H1 (cell line): ENCODE measurements around the gene LARP1. TPM values are rescaled to one million over a fixed set of nuclear protein-coding genes. Genes with fewer than 3 reads are reported as not detected.

Source experiments
- CTCF ChIA-PET: fragments of 300-600 bp; sonication (Branson Sonifier 250); formaldehyde crosslinking; loops from one replicate; lab custom pipeline; 2021; ENCODE audit not compliant: partially characterized antibody; lab: Charles Lee
- POLR2A ChIA-PET: fragments of 300-600 bp; sonication (Branson Sonifier 250); formaldehyde crosslinking; loops from one replicate; lab custom pipeline; 2021; ENCODE audit warnings: inconsistent platforms; ENCODE audit not compliant: partially characterized antibody; lab: Charles Lee
- DNase-seq, 2 experiments: peaks; one replicate each; pipeline versions ENCODE4 v3.0.0 to v3.0.0-alpha.2; 2010 to 2022; ENCODE audit warnings: low spot score in 2 of 2, low read depth in 1 of 2, mixed read lengths in 1 of 2
- FAIRE-seq: peaks from 2 replicates; lab custom pipeline; 2011; peaks lifted over from hg19 to GRCh38; lab: Jason Lieb, UNC
- H2AFZ ChIP-seq: 2 replicates; pipeline ENCODE4 v1.8.1; 2012; ENCODE audit warnings: low read length, inconsistent platforms
- H2AK5ac ChIP-seq: 2 replicates; pipeline ENCODE4 v1.6.1; 2013; ENCODE audit warnings: low read depth, low read length
- H2BK120ac ChIP-seq: replicated peaks from 2 replicates; pipeline ENCODE3; 2013; ENCODE audit warnings: low read depth, low read length, inconsistent platforms
- H2BK12ac ChIP-seq: 2 replicates; pipeline ENCODE4 v1.6.1; 2013; ENCODE audit warnings: low read depth, low read length
- H2BK15ac ChIP-seq: 2 replicates; pipeline ENCODE4 v1.6.1; 2013; ENCODE audit warnings: low read length
- H2BK20ac ChIP-seq: 2 replicates; pipeline ENCODE4 v1.6.1; 2013; ENCODE audit warnings: low read length
- H2BK5ac ChIP-seq: 2 replicates; pipeline ENCODE4 v1.6.1; 2013; ENCODE audit warnings: low read depth, low read length
- H3K14ac ChIP-seq: 2 replicates; pipeline ENCODE4 v1.6.1; 2013; ENCODE audit warnings: inconsistent platforms; ENCODE audit not compliant: insufficient read length
- H3K18ac ChIP-seq: 2 replicates; pipeline ENCODE4 v1.6.1; 2013; ENCODE audit warnings: low read length; ENCODE audit errors: extremely low read depth
- H3K23ac ChIP-seq: 2 replicates; pipeline ENCODE4 v1.6.1; 2013; ENCODE audit warnings: inconsistent platforms; ENCODE audit not compliant: insufficient read length
- H3K23me2 ChIP-seq: 2 replicates; pipeline ENCODE4 v1.6.1; 2013; ENCODE audit warnings: low read depth, low read length
- H3K27ac ChIP-seq: 2 replicates; pipeline ENCODE4 v1.6.1; 2011; ENCODE audit warnings: low read depth, low read length, inconsistent platforms
- H3K27me3 ChIP-seq, 4 experiments: replicated peaks in 1 of 4; 1 replicate in 1 of 4; 2 replicates in 3 of 4; pipeline versions ENCODE4 v1.6.1 to v1.8.1; 2011 to 2013; ENCODE audit warnings: low read length in 3 of 4, mild to moderate bottlenecking in 3 of 4, inconsistent platforms in 2 of 4, mixed read lengths in 2 of 4, moderate library complexity in 1 of 4; ENCODE audit not compliant: control insufficient read depth in 3 of 4, insufficient read depth in 3 of 4; ENCODE audit errors: extremely low read depth in 1 of 4
- H3K36me3 ChIP-seq, 4 experiments: 2 replicates each; pipeline versions ENCODE4 v1.6.1 to v1.8.1; 2011 to 2013; ENCODE audit warnings: mild to moderate bottlenecking in 4 of 4, low read length in 3 of 4, moderate library complexity in 2 of 4, control low read depth in 1 of 4, inconsistent platforms in 1 of 4; ENCODE audit not compliant: insufficient read depth in 4 of 4, control insufficient read depth in 2 of 4
- H3K4ac ChIP-seq: replicated peaks from 2 replicates; pipeline ENCODE3; 2013; ENCODE audit warnings: low read length, low read depth, mixed read lengths, inconsistent platforms; ENCODE audit not compliant: insufficient read length
- H3K4me1 ChIP-seq, 4 experiments: replicated peaks in 1 of 4; 1 replicate in 1 of 4; 2 replicates in 3 of 4; pipeline versions ENCODE4 v1.6.1 to v1.8.1; 2011 to 2013; ENCODE audit warnings: low read length in 3 of 4, inconsistent platforms in 2 of 4, mixed read lengths in 1 of 4; ENCODE audit not compliant: insufficient read depth in 4 of 4, control insufficient read depth in 3 of 4
- H3K4me2 ChIP-seq, 2 experiments: 2 replicates each; pipeline versions ENCODE4 v1.6.1 to v1.8.1; 2011 to 2013; ENCODE audit warnings: low read depth in 2 of 2, low read length in 2 of 2, control low read depth in 1 of 2, inconsistent platforms in 1 of 2, mild to moderate bottlenecking in 1 of 2; ENCODE audit not compliant: insufficient read depth in 1 of 2
- H3K4me3 ChIP-seq, 4 experiments: fragments of 200-600, 300-600 bp in 1 of 4; sonication (generic), shearing (Covaris generic), sonication (Bioruptor Twin) in 1 of 4; 2 replicates each; pipeline versions ENCODE4 v1.5.1 to v1.8.1; 2011 to 2016; ENCODE audit warnings: low read length in 4 of 4, low read depth in 3 of 4, control low read depth in 2 of 4, inconsistent platforms in 2 of 4, mild to moderate bottlenecking in 2 of 4, mixed read lengths in 1 of 4, moderate library complexity in 1 of 4; ENCODE audit not compliant: insufficient read depth in 2 of 4; ENCODE audit errors: extremely low read depth in 1 of 4
- H3K56ac ChIP-seq: replicated peaks from 2 replicates; pipeline ENCODE3; 2013; ENCODE audit warnings: low read depth, mild to moderate bottlenecking, mixed read lengths, low read length, inconsistent platforms; ENCODE audit not compliant: insufficient read length
- H3K79me1 ChIP-seq: 2 replicates; pipeline ENCODE4 v1.6.1; 2013; ENCODE audit warnings: low read depth, low read length, control low read depth
- H3K79me2 ChIP-seq, 2 experiments: 2 replicates each; pipeline versions ENCODE4 v1.6.1 to v1.8.1; 2012 to 2013; ENCODE audit warnings: low read length in 2 of 2, mild to moderate bottlenecking in 2 of 2, inconsistent platforms in 1 of 2; ENCODE audit not compliant: insufficient read depth in 2 of 2, control insufficient read depth in 1 of 2
- H3K9ac ChIP-seq, 4 experiments: replicated peaks in 1 of 4; 1 replicate in 1 of 4; 2 replicates in 3 of 4; pipeline versions ENCODE4 v1.6.1 to v1.8.1; 2011 to 2013; ENCODE audit warnings: low read depth in 3 of 4, low read length in 3 of 4, control low read depth in 2 of 4, mild to moderate bottlenecking in 2 of 4, moderate library complexity in 2 of 4, inconsistent platforms in 1 of 4; ENCODE audit errors: extremely low read depth in 1 of 4
- H3K9me3 ChIP-seq, 2 experiments: 2 replicates each; pipeline versions ENCODE4 v1.6.1 to v1.8.1; 2012 to 2013; ENCODE audit warnings: mild to moderate bottlenecking in 2 of 2, moderate library complexity in 2 of 2, control low read depth in 1 of 2, inconsistent platforms in 1 of 2, low read depth in 1 of 2, low read length in 1 of 2, mixed read lengths in 1 of 2; ENCODE audit not compliant: insufficient read depth in 2 of 2
- H4K20me1 ChIP-seq, 2 experiments: replicated peaks in 1 of 2; 2 replicates each; pipeline versions ENCODE3 to v1.8.1; 2011 to 2013; ENCODE audit warnings: inconsistent platforms in 2 of 2, low read length in 2 of 2, mild to moderate bottlenecking in 1 of 2; ENCODE audit not compliant: insufficient read depth in 2 of 2, control insufficient read depth in 1 of 2
- H4K5ac ChIP-seq: 2 replicates; pipeline ENCODE4 v1.6.1; 2013; ENCODE audit warnings: low read length, low read depth, mixed read lengths, inconsistent platforms; ENCODE audit not compliant: insufficient read length
- H4K8ac ChIP-seq: 2 replicates; pipeline ENCODE4 v1.8.0; 2013; ENCODE audit warnings: mild to moderate bottlenecking, moderate library complexity, low read length, inconsistent platforms; ENCODE audit not compliant: insufficient read depth; ENCODE audit errors: extremely low read depth
- H4K91ac ChIP-seq: replicated peaks from 2 replicates; pipeline ENCODE3; 2013; ENCODE audit warnings: low read length, mixed read lengths, inconsistent platforms; ENCODE audit not compliant: insufficient read length
- BACH1 ChIP-seq: IDR thresholded peaks from 2 replicates; pipeline ENCODE4 v1.6.1; 2012; ENCODE audit warnings: low read length, improper control_type of control experiment
- CREB1 ChIP-seq: IDR thresholded peaks from 2 replicates; pipeline ENCODE4 v1.6.1; 2012; ENCODE audit warnings: inconsistent platforms
- E2F6 ChIP-seq: IDR thresholded peaks from 2 replicates; pipeline ENCODE4 v1.6.1; 2012; ENCODE audit warnings: inconsistent platforms
- EGR1 ChIP-seq: IDR thresholded peaks from 2 replicates; pipeline ENCODE4 v1.6.1; 2011; ENCODE audit warnings: low read depth, low read length, borderline replicate concordance
- GABPA ChIP-seq: IDR thresholded peaks from 2 replicates; pipeline ENCODE4 v1.6.1; 2011; ENCODE audit warnings: mild to moderate bottlenecking, low read length, moderate library complexity, borderline replicate concordance; ENCODE audit not compliant: insufficient read depth
- GTF2F1 ChIP-seq: IDR thresholded peaks from 2 replicates; pipeline ENCODE4 v1.6.1; 2012; ENCODE audit warnings: low read depth, low read length, improper control_type of control experiment, borderline replicate concordance
- RNF2 ChIP-seq: fragments of 200-900, 300-1000 bp; sonication (generic); IDR thresholded peaks from 2 replicates; pipeline ENCODE4 v1.7.1; 2016; ENCODE audit warnings: borderline replicate concordance, low read depth, mild to moderate bottlenecking, antibody characterized with exemption, low read length; ENCODE audit not compliant: poor library complexity, severe bottlenecking; ENCODE audit errors: missing control alignments
- RXRA ChIP-seq: IDR thresholded peaks from 2 replicates; pipeline ENCODE4 v1.6.1; 2011; ENCODE audit warnings: low read depth, mild to moderate bottlenecking, low read length, moderate library complexity; ENCODE audit not compliant: insufficient read depth
- SAP30 ChIP-seq: fragments of 300-600 bp; sonication (generic); IDR thresholded peaks from 2 replicates; pipeline ENCODE4 v1.7.1; 2012; ENCODE audit warnings: low read length, moderate library complexity, mild to moderate bottlenecking, inconsistent platforms; ENCODE audit not compliant: insufficient read depth, insufficient replicate concordance
- SUZ12 ChIP-seq: fragments of 200-600 bp; sonication (generic); IDR thresholded peaks from 2 replicates; pipeline ENCODE4 v1.6.1; 2012; ENCODE audit warnings: mild to moderate bottlenecking, inconsistent platforms, low read length, moderate library complexity, mixed read lengths
- USF2 ChIP-seq: IDR thresholded peaks from 2 replicates; pipeline ENCODE4 v1.6.1; 2011; ENCODE audit warnings: low read length, improper control_type of control experiment
- WGBS, 2 experiments: shearing (Covaris generic) in 1 of 2; methylation state at CpG; one replicate each; pipeline versions ENCODE4 v1.1.6 to v1.1.7; 2013 to 2015; ENCODE audit warnings: low lambda C conversion rate in 2 of 2, mixed read lengths in 2 of 2, inconsistent platforms in 1 of 2, low coverage in 1 of 2, missing lambda C conversion rate in 1 of 2; ENCODE audit not compliant: insufficient replicate concordance in 2 of 2, insufficient coverage in 1 of 2, insufficient read length in 1 of 2; ENCODE audit errors: extremely low coverage in 1 of 2, missing lambda C conversion rate in 1 of 2; 5-methylcytosine and 5-hydroxymethylcytosine counted together
- polyA plus RNA-seq, 7 experiments: library from polyadenylated mRNA; depleted of rRNA in 3 of 7; stranded (reverse) in 5 of 7; unstranded in 2 of 7; fragments of >200 nt in 5 of 7; fragments of 200-250 nt in 2 of 7; gene quantifications; 1 replicate in 5 of 7; 2 replicates in 1 of 7; 4 replicates in 1 of 7; pipeline versions ENCODE4 v1.2.1 to v1.2.3, GENCODE V29; 2011 to 2013; ENCODE audit warnings: missing spikeins in 2 of 7, mixed read lengths in 2 of 7
- total RNA-seq: library from RNA; stranded (reverse); fragmentation: NEBNext Ultra II Directional; extraction: Animal tissue kit (Norgen Biotek cat#: 25700); gene quantifications from 2 replicates; pipeline ENCODE4 v1.2.1, GENCODE V29; 2021

The LARP1 gene
- total and polyA plus RNA-seq, 2 of the 8 experiments (the other 6 are each of a cell fraction or from before 2014, with no cell fraction given) = 106 to 422 TPM

GRCh38 chr5:154795235-154795596 lies 40.0 kb downstream of the LARP1 start:
- Histone ChIP-seq H3K18ac (no peak overlapping the region), H3K23me2 (no peaks in the 10 kb centered on the region), H2BK5ac (no peak overlapping the region), H3K9me3 (no peaks in the 10 kb centered on the region), H2AK5ac (no peak overlapping the region), H4K5ac (no peak overlapping the region), H4K20me1 (peaks cover 16 to 22% of the 10 kb centered on the region in 2 experiments), H3K4me3 (no peak overlapping the region), H2BK15ac (no peak overlapping the region), H3K4ac (no peak overlapping the region), H2BK12ac (no peak overlapping the region), H3K4me2 (no peak overlapping the region), H3K27ac (no peak overlapping the region), H2AFZ (no peak overlapping the region), H4K8ac (no peak overlapping the region), H2BK120ac (no peak overlapping the region), H3K56ac (no peak overlapping the region), H3K27me3 (no peaks in the 10 kb centered on the region), H3K14ac (no peak overlapping the region), H4K91ac (no peak overlapping the region), H3K4me1 (no peaks in the 10 kb centered on the region), H3K9ac (no peak overlapping the region), H3K23ac (no peak overlapping the region), H3K36me3 (peaks cover 43 to 90% (median 78%) of the 10 kb centered on the region in 4 experiments), H3K79me1 (peaks cover 1% of the 10 kb centered on the region; the same call in 1 of the 2 replicates), H3K79me2 (peaks cover 0 to 67% of the 10 kb centered on the region in 2 experiments; a peak in 3 of 4 replicates), H2BK20ac (no peak overlapping the region)
- FAIRE-seq (no peak), DNase-seq (no peak)
- POLR2A ChIA-PET = no interaction called here
- 86% methylated on average over 3 of the region's 3 CpGs; no CpG with 5 or more reads in 1 of the 2 experiments for WGBS, 2 experiments
- CTCF ChIA-PET = interaction anchor here (0.9 to 1.0 kb wide), 2 partner anchors 15 to 121 kb away, joined by 3 to 4 read pairs; no protein-coding TSS in a partner anchor
- no peak for TF ChIP-seq RXRA
- no peak for TF ChIP-seq USF2
- TF ChIP-seq SUZ12 = no peak
- no peak for TF ChIP-seq GABPA
- no peak for TF ChIP-seq E2F6
- TF ChIP-seq EGR1 = no peak
- TF ChIP-seq SAP30 = no peak
- TF ChIP-seq GTF2F1 = no peak
- no peak for TF ChIP-seq RNF2
- no peak for TF ChIP-seq CREB1
- TF ChIP-seq BACH1 = no peak
